GM19023 (cell line): ENCODE results near the gene CC2D1A.

Experiments used
- ATAC-seq: cut with Tn5 transposase; IDR thresholded peaks from one replicate; pipeline ENCODE4 v1.9.1; 2021; ENCODE audit warnings: mild to moderate bottlenecking, moderate library complexity; ENCODE audit not compliant: unreplicated experiment

CC2D1A gene

GRCh38 chr19:13975870-13976269 lies 69.9 kb downstream of the CC2D1A start:
- no peak for ATAC-seq

- no peak for ATAC-seq
Observed at GRCh38 chr19:13976446-13976845, 70.4 kb downstream of the CC2D1A start.

- no peak for ATAC-seq
Observed at GRCh38 chr19:13977803-13978202, 71.8 kb downstream of the CC2D1A start.

GRCh38 chr19:13978351-13979243 lies 72.6 kb downstream of the CC2D1A start:
- ATAC-seq, result no peak

- ATAC-seq, result no peak
Observed at GRCh38 chr19:13979244-13979615, 73.2 kb downstream of the CC2D1A start.

GRCh38 chr19:13979686-13980085 lies 73.7 kb downstream of the CC2D1A start:
- no peak for ATAC-seq

GRCh38 chr19:13980340-13980739 lies 74.3 kb downstream of the CC2D1A start:
- ATAC-seq, result no peak
